Mammary epithelial cell (primary cell): Measurements from ENCODE around the gene TRMT2A.

Source experiments
- CTCF ChIP-seq, 2 donors: IDR thresholded peaks in 1 of 2; conservative IDR thresholded peaks in 1 of 2; 2 replicates each; pipeline ENCODE4 v1.5.1; 2011 to 2012; ENCODE audit warnings: inconsistent platforms in 2 of 2, low read length in 2 of 2, mild to moderate bottlenecking in 2 of 2, control low read depth in 1 of 2, low read depth in 1 of 2; ENCODE audit not compliant: insufficient read depth in 1 of 2; ENCODE audit errors: extremely low read depth in 1 of 2
- EZH2 ChIP-seq: IDR thresholded peaks from 2 replicates; pipeline ENCODE4 v1.6.1; 2012; ENCODE audit warnings: low read length, inconsistent platforms, borderline replicate concordance

DNA sequence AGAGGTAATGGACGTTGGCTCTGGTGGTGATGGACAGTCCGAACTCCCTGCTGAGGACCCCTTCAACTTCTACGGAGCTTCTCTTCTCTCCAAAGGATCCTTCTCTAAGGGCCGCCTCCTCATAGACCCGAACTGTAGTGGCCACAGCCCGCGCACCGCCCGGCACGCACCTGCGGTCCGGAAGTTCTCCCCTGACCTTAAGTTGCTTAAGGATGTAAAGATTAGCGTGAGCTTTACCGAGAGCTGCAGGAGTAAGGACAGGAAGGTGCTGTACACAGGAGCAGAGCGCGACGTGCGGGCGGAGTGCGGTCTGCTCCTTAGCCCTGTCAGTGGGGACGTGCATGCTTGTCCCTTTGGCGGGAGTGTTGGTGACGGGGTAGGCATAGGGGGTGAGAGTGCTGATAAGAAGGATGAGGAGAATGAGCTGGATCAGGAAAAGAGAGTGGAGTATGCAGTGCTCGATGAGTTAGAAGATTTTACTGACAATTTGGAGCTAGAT is 30.9 kb downstream of the TRMT2A start:
- no peak for TF ChIP-seq CTCF (conservative IDR thresholded peaks at IDR 0.05 in 1 of 2, IDR thresholded peaks at IDR 0.05 in 1 of 2; ENCODE audit: extremely low read depth in 1 of 2, insufficient read depth in 1 of 2, low read depth in 1 of 2, low read length in 2 of 2)
- TF ChIP-seq EZH2: no peak
